Fibroblast of lung (primary cell): ENCODE results near the gene GPS1.

Source experiments
- CTCF ChIP-seq, 2 donors: IDR thresholded peaks in 1 of 2; conservative IDR thresholded peaks in 1 of 2; 1 replicate in 1 of 2; 2 replicates in 1 of 2; pipeline ENCODE4 v1.5.1; 2011 to 2012; ENCODE audit warnings: low read length in 2 of 2, control low read depth in 1 of 2, inconsistent platforms in 1 of 2, low read depth in 1 of 2, mild to moderate bottlenecking in 1 of 2
- EZH2 ChIP-seq: IDR thresholded peaks from 2 replicates; pipeline ENCODE4 v1.5.1; 2012; ENCODE audit warnings: low read length, control low read depth, mild to moderate bottlenecking; ENCODE audit errors: missing control alignments

GRCh38 chr17:82085031-82085861 lies 33.5 kb downstream of the GPS1 start:
- TF ChIP-seq CTCF (conservative IDR thresholded peaks at IDR 0.05 in 1 of 2, IDR thresholded peaks at IDR 0.05 in 1 of 2; ENCODE audit: low read depth in 1 of 2, low read length in 2 of 2) (no peak), EZH2 (no peak)
